Smooth muscle cell (in vitro differentiated cells): ENCODE data around the gene SNAP29. TPM values are rescaled to one million over a fixed set of nuclear protein-coding genes. Genes with fewer than 3 reads are reported as not detected.

Experiments
- DNase-seq: peaks from one replicate; lab custom pipeline; 2025; ENCODE audit not compliant: unreplicated experiment; lab: John Stamatoyannopoulos, UW
- H2AFZ ChIP-seq: fragments of 200-600 bp; sonication (generic); 2 replicates; pipeline ENCODE4 v1.6.0; 2016; ENCODE audit warnings: antibody characterized with exemption, low read depth, mild to moderate bottlenecking
- H3F3A ChIP-seq: fragments of 200-600 bp; sonication (generic); 2 replicates; pipeline ENCODE4 v1.6.0; 2017; ENCODE audit warnings: antibody characterized with exemption, low read depth
- H3K27ac ChIP-seq: fragments of 200-600 bp; sonication (generic); 2 replicates; pipeline ENCODE4 v1.5.1; 2016; ENCODE audit warnings: low read depth, mild to moderate bottlenecking
- H3K27me3 ChIP-seq: fragments of 200-600 bp; sonication (generic); 2 replicates; pipeline ENCODE4 v1.6.1; 2016; ENCODE audit warnings: low read depth, mild to moderate bottlenecking
- H3K36me3 ChIP-seq: fragments of 200-600 bp; sonication (generic); 2 replicates; pipeline ENCODE4 v1.5.1; 2016; ENCODE audit warnings: low read depth
- H3K4me1 ChIP-seq: fragments of 200-600 bp; sonication (generic); 2 replicates; pipeline ENCODE4 v1.5.1; 2016; ENCODE audit warnings: low read depth
- H3K4me2 ChIP-seq: fragments of 200-600 bp; sonication (generic); 2 replicates; pipeline ENCODE4 v1.6.0; 2016; ENCODE audit warnings: mild to moderate bottlenecking
- H3K4me3 ChIP-seq: fragments of 200-600 bp; sonication (generic); 2 replicates; pipeline ENCODE4 v1.5.1; 2016; ENCODE audit warnings: mild to moderate bottlenecking
- H3K79me2 ChIP-seq: fragments of 200-600 bp; sonication (generic); 2 replicates; pipeline ENCODE4 v1.6.0; 2016; ENCODE audit warnings: low read depth, mild to moderate bottlenecking
- H3K9ac ChIP-seq: fragments of 200-600 bp; sonication (generic); 2 replicates; pipeline ENCODE4 v1.6.0; 2016; ENCODE audit warnings: low read depth
- H3K9me3 ChIP-seq: fragments of 200-600 bp; sonication (generic); replicated peaks from 2 replicates; pipeline ENCODE4 v1.5.1; 2016; ENCODE audit warnings: low read depth
- H4K20me1 ChIP-seq: fragments of 200-600 bp; sonication (generic); 2 replicates; pipeline ENCODE4 v1.6.0; 2016; ENCODE audit warnings: low read depth
- CTCF ChIP-seq: fragments of 200-600 bp; sonication (generic); IDR thresholded peaks from 2 replicates; pipeline ENCODE4 v1.5.1; 2017; ENCODE audit warnings: borderline replicate concordance, mild to moderate bottlenecking, antibody characterized with exemption; ENCODE audit not compliant: insufficient read depth, poor library complexity, severe bottlenecking
- WGBS: methylation state at CpG from one replicate; pipeline ENCODE4 v1.1.7; 2016; ENCODE audit warnings: low lambda C conversion rate; 5-methylcytosine and 5-hydroxymethylcytosine counted together
- polyA plus RNA-seq: library from polyadenylated mRNA; unstranded; fragments of >200 nt; fragmentation: Nextera tagmentation; extraction: Ambion mirVana; gene quantifications from 2 replicates; pipeline ENCODE4 v1.2.1, GENCODE V29; 2016
- total RNA-seq: library from RNA; depleted of rRNA; stranded (reverse); fragments of >200 nt; gene quantifications from 2 replicates; pipeline ENCODE4 v1.2.3, GENCODE V29; 2014

The SNAP29 gene
- total RNA-seq (8.1 and 9.4 TPM in 2 replicates), polyA plus RNA-seq (28.8 and 32.1 TPM in 2 replicates)

- peak; percentile 84 for DNase-seq
- peaks cover 33% of the 10 kb centered on the region for H3K79me2 ChIP-seq
- peak within 1 kb of the TSS; percentile 95 for H3K4me2 ChIP-seq
- H3K36me3 ChIP-seq: no peaks in the 10 kb centered on the region
- H3K9ac ChIP-seq: peak within 1 kb of the TSS; percentile 80
- TF ChIP-seq CTCF: no peak
- peaks cover 56% of the 10 kb centered on the region for H4K20me1 ChIP-seq
- H3K9me3 ChIP-seq: no peaks in the 10 kb centered on the region
- peak within 1 kb of the TSS; percentile 52 for H3K27ac ChIP-seq
- peaks cover 8% of the 10 kb centered on the region for H3K4me1 ChIP-seq
- peaks cover 5% of the 10 kb centered on the region for H3F3A ChIP-seq
- WGBS: 2% methylated on average over 81 of the region's 100 CpGs
- H3K27me3 ChIP-seq: no peaks in the 10 kb centered on the region
- H3K4me3 ChIP-seq: peak within 1 kb of the TSS; percentile 86
- H2AFZ ChIP-seq: peak within 1 kb of the TSS; percentile 96
Observed at GRCh38 chr22:20858615-20859416, at the start of gene SNAP29, which contains the start of gene PI4KA. Gene SNAP29 (plus strand): TSS chr22:20859007. CDS start chr22:20859111, 104 bp downstream. Gene PI4KA (minus strand): TSS chr22:20858811. CDS start chr22:20858725, 86 bp downstream.

- Histone ChIP-seq H3K27me3 (no peaks in the 10 kb centered on the region), H3K36me3 (peaks cover 3% of the 10 kb centered on the region), H3K79me2 (no peaks in the 10 kb centered on the region), H3K9me3 (no peaks in the 10 kb centered on the region), H3K27ac (no peak overlapping the region), H3K4me1 (no peaks in the 10 kb centered on the region), H3K4me3 (no peak overlapping the region), H3K9ac (no peak overlapping the region), H3F3A (no peaks in the 10 kb centered on the region), H2AFZ (no peak overlapping the region), H3K4me2 (no peak overlapping the region), H4K20me1 (no peaks in the 10 kb centered on the region)
- no peak for DNase-seq
- 98% methylated on average over 6 of the region's 6 CpGs for WGBS
- no peak for TF ChIP-seq CTCF
Observed at GRCh38 chr22:20809538-20810185, 49.1 kb upstream of the SNAP29 start.

- WGBS: 97% methylated on average over 9 of the region's 9 CpGs
- H2AFZ ChIP-seq: no peak overlapping the region
- no peaks in the 10 kb centered on the region for H3K9me3 ChIP-seq
- H3K9ac ChIP-seq: no peak overlapping the region
- TF ChIP-seq CTCF: no peak
- no peak overlapping the region for H3K27ac ChIP-seq
- no peak overlapping the region for H3K4me3 ChIP-seq
- DNase-seq: no peak
- H3F3A ChIP-seq: no peaks in the 10 kb centered on the region
- H3K27me3 ChIP-seq: no peaks in the 10 kb centered on the region
- H3K4me1 ChIP-seq: no peaks in the 10 kb centered on the region
- H3K4me2 ChIP-seq: no peak overlapping the region
- H3K36me3 ChIP-seq: peaks cover 3% of the 10 kb centered on the region
- no peaks in the 10 kb centered on the region for H3K79me2 ChIP-seq
- H4K20me1 ChIP-seq: no peaks in the 10 kb centered on the region
Observed at GRCh38 chr22:20810645-20811044, 48.2 kb upstream of the SNAP29 start.
